ENCODE measurements around the gene PFKP.

The PFKP gene

GRCh38 chr10:3110782-3111620, 43.7 kb downstream of the PFKP start:
- Histone ChIP-seq H3K9ac (ENCODE audit: low read depth, low read length) (no peak overlapping the region), H3K79me2 (ENCODE audit: insufficient read depth, low read length) (peaks cover 6% of the 10 kb centered on the region), H2AFZ (ENCODE audit: low read depth, low read length) (no peak overlapping the region), H3K9me3 (ENCODE audit: insufficient read depth, low read length, severe bottlenecking) (no peaks in the 10 kb centered on the region), H3K4me3 (ENCODE audit: low read depth in 1 of 2, low read length in 2 of 2) (no peak overlapping the region), H3K27me3 (ENCODE audit: insufficient read depth, low read length, poor library complexity) (no peaks in the 10 kb centered on the region), H3K27ac (ENCODE audit: low read length) (no peak overlapping the region), H3K4me2 (ENCODE audit: insufficient read depth, low read length) (no peak overlapping the region), H3K36me3 (ENCODE audit: insufficient read depth, low read length) (peaks cover 89% of the 10 kb centered on the region), H4K20me1 (ENCODE audit: insufficient read depth, low read length) (peaks cover 38% of the 10 kb centered on the region), H3K4me1 (ENCODE audit: insufficient read depth, low read length) (no peaks in the 10 kb centered on the region)
- no peak for TF ChIP-seq EZH2 (IDR thresholded peaks at IDR 0.05; ENCODE audit: borderline replicate concordance, low read depth, low read length, severe bottlenecking)
- TF ChIP-seq, protein P1, sequence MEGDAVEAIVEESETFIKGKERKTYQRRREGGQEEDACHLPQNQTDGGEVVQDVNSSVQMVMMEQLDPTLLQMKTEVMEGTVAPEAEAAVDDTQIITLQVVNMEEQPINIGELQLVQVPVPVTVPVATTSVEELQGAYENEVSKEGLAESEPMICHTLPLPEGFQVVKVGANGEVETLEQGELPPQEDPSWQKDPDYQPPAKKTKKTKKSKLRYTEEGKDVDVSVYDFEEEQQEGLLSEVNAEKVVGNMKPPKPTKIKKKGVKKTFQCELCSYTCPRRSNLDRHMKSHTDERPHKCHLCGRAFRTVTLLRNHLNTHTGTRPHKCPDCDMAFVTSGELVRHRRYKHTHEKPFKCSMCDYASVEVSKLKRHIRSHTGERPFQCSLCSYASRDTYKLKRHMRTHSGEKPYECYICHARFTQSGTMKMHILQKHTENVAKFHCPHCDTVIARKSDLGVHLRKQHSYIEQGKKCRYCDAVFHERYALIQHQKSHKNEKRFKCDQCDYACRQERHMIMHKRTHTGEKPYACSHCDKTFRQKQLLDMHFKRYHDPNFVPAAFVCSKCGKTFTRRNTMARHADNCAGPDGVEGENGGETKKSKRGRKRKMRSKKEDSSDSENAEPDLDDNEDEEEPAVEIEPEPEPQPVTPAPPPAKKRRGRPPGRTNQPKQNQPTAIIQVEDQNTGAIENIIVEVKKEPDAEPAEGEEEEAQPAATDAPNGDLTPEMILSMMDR (IDR thresholded peaks at IDR 0.05; ENCODE audit: borderline replicate concordance, extremely low read depth, low read length, poor library complexity, severe bottlenecking) = no peak
- ATAC-seq (ENCODE audit: insufficient read depth, low read depth) (no peak), DNase-seq (no peak)

- DNase-seq = no peak
- H3K4me3 ChIP-seq (ENCODE audit: low read depth in 1 of 2, low read length in 2 of 2) = no peak overlapping the region
These were observed 44.3 kb downstream of the PFKP start for GRCh38 chr10:3111621-3112163.

DNA sequence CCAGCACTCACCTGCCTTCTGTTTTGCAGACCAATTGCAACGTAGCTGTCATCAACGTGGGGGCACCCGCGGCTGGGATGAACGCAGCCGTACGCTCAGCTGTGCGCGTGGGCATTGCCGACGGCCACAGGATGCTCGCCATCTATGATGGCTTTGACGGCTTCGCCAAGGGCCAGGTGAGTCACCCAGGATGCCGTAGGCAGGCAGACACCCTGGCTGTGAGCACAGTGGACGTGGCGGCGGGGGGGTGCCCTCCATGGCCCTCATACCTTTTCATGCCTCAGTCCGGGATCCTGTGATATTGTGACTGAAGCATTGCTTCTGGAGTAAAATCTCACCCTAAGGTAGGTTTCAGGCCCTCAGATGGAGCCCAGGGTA, 46.0 kb downstream of the PFKP start:
- Histone ChIP-seq H3K36me3 (ENCODE audit: insufficient read depth, low read length) (peaks cover 94% of the 10 kb centered on the region), H3K4me3 (ENCODE audit: low read depth in 1 of 2, low read length in 2 of 2) (no peak overlapping the region), H2AFZ (ENCODE audit: low read depth, low read length) (no peak overlapping the region), H3K4me1 (ENCODE audit: insufficient read depth, low read length) (no peaks in the 10 kb centered on the region), H3K27me3 (ENCODE audit: insufficient read depth, low read length, poor library complexity) (no peaks in the 10 kb centered on the region), H3K9me3 (ENCODE audit: insufficient read depth, low read length, severe bottlenecking) (no peaks in the 10 kb centered on the region), H3K79me2 (ENCODE audit: insufficient read depth, low read length) (peaks cover 3% of the 10 kb centered on the region; the same call in 1 of the 2 replicates), H4K20me1 (ENCODE audit: insufficient read depth, low read length) (peaks cover 34% of the 10 kb centered on the region), H3K27ac (ENCODE audit: low read length) (no peak overlapping the region), H3K4me2 (ENCODE audit: insufficient read depth, low read length) (no peak overlapping the region), H3K9ac (ENCODE audit: low read depth, low read length) (no peak overlapping the region)
- DNase-seq (no peak), ATAC-seq (ENCODE audit: insufficient read depth, low read depth) (no peak)
- TF ChIP-seq, protein P1 (IDR thresholded peaks at IDR 0.05; ENCODE audit: borderline replicate concordance, extremely low read depth, low read length, poor library complexity, severe bottlenecking) = no peak
- TF ChIP-seq EZH2 (IDR thresholded peaks at IDR 0.05; ENCODE audit: borderline replicate concordance, low read depth, low read length, severe bottlenecking) = no peak

More at GRCh38 chr10:3111621-3112163, 44.3 kb downstream of the PFKP start:
- Histone ChIP-seq H3K4me2 (ENCODE audit: insufficient read depth, low read length) (no peak overlapping the region), H3K36me3 (ENCODE audit: insufficient read depth, low read length) (peaks cover 96% of the 10 kb centered on the region), H3K4me1 (ENCODE audit: insufficient read depth, low read length) (no peaks in the 10 kb centered on the region), H2AFZ (ENCODE audit: low read depth, low read length) (no peak overlapping the region), H3K27ac (ENCODE audit: low read length) (no peak overlapping the region), H4K20me1 (ENCODE audit: insufficient read depth, low read length) (peaks cover 38% of the 10 kb centered on the region), H3K27me3 (ENCODE audit: insufficient read depth, low read length, poor library complexity) (no peaks in the 10 kb centered on the region), H3K79me2 (ENCODE audit: insufficient read depth, low read length) (peaks cover 6% of the 10 kb centered on the region), H3K9me3 (ENCODE audit: insufficient read depth, low read length, severe bottlenecking) (no peaks in the 10 kb centered on the region), H3K9ac (ENCODE audit: low read depth, low read length) (no peak overlapping the region)
- ATAC-seq (ENCODE audit: insufficient read depth, low read depth) = no peak
- TF ChIP-seq, protein P1 (IDR thresholded peaks at IDR 0.05; ENCODE audit: borderline replicate concordance, extremely low read depth, low read length, poor library complexity, severe bottlenecking) = no peak
- TF ChIP-seq EZH2 (IDR thresholded peaks at IDR 0.05; ENCODE audit: borderline replicate concordance, low read depth, low read length, severe bottlenecking) = no peak
